HEK293 (cell line): ENCODE measurements around the gene TRIM7.
"Not testable (repeated sequence)": the region's sequence is repeated elsewhere in the genome, so short reads cannot be mapped to it uniquely, and the experiment has no call there.

Experiments used
- REST ChIP-seq: fragments of 450-650 bp; formaldehyde crosslinking; IDR thresholded peaks from 2 replicates; pipeline ENCODE4 v1.5.1; 2016; ENCODE audit warnings: missing biosample characterization, missing genetic modification characterization
- YY1 ChIP-seq: fragments of 450-650 bp; formaldehyde crosslinking; IDR thresholded peaks from 2 replicates; pipeline ENCODE4 v1.5.1; 2018; ENCODE audit warnings: missing biosample characterization, missing genetic modification characterization
- ZNF830 ChIP-seq: fragments of 450-650 bp; IDR thresholded peaks from 2 replicates; pipeline ENCODE4 v1.5.0; 2018; ENCODE audit warnings: missing biosample characterization, missing genetic modification characterization, low read depth, mild to moderate bottlenecking, moderate library complexity
- TF ChIP-seq, protein P1 (sequence below): fragments of 450-650 bp; formaldehyde crosslinking; IDR thresholded peaks from 2 replicates; pipeline ENCODE4 v1.5.1; 2016; ENCODE audit warnings: missing biosample characterization, missing genetic modification characterization
- TF ChIP-seq, protein P2 (sequence below): fragments of 450-650 bp; formaldehyde crosslinking; IDR thresholded peaks from 2 replicates; pipeline ENCODE4 v1.5.1; 2016; ENCODE audit warnings: missing biosample characterization, missing genetic modification characterization

DNA sequence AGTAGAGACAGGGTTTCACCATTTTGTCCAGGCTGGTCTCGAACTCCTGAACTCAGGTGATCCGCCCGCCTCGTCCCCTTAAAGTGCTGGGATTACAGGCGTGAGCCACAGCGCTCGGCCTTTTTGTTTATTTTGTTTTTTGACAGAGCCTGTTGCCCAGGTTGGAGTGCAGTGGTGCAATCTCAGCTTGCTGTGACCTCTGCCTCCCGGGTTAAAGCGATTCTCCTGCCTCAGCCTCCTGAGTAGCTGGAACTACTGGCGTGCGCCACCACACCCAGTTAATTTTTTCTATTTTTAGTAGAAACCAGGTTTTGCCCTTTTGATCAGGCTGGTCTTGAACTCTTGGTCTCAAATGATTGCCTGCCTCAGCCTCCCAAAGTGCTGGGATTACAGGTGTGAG is 5.2 kb upstream of the TRIM7 start:
- TF ChIP-seq REST (tag by site-specific recombination); YY1 (tag by site-specific recombination); ZNF830: not testable (repeated sequence)
- TF ChIP-seq, protein P1, sequence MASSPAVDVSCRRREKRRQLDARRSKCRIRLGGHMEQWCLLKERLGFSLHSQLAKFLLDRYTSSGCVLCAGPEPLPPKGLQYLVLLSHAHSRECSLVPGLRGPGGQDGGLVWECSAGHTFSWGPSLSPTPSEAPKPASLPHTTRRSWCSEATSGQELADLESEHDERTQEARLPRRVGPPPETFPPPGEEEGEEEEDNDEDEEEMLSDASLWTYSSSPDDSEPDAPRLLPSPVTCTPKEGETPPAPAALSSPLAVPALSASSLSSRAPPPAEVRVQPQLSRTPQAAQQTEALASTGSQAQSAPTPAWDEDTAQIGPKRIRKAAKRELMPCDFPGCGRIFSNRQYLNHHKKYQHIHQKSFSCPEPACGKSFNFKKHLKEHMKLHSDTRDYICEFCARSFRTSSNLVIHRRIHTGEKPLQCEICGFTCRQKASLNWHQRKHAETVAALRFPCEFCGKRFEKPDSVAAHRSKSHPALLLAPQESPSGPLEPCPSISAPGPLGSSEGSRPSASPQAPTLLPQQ, result not testable (repeated sequence)
- TF ChIP-seq, protein P2, sequence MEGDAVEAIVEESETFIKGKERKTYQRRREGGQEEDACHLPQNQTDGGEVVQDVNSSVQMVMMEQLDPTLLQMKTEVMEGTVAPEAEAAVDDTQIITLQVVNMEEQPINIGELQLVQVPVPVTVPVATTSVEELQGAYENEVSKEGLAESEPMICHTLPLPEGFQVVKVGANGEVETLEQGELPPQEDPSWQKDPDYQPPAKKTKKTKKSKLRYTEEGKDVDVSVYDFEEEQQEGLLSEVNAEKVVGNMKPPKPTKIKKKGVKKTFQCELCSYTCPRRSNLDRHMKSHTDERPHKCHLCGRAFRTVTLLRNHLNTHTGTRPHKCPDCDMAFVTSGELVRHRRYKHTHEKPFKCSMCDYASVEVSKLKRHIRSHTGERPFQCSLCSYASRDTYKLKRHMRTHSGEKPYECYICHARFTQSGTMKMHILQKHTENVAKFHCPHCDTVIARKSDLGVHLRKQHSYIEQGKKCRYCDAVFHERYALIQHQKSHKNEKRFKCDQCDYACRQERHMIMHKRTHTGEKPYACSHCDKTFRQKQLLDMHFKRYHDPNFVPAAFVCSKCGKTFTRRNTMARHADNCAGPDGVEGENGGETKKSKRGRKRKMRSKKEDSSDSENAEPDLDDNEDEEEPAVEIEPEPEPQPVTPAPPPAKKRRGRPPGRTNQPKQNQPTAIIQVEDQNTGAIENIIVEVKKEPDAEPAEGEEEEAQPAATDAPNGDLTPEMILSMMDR (tag by site-specific recombination), result not testable (repeated sequence)
